ENCODE data around the gene LRRC42.

The LRRC42 gene

GRCh38 chr1:53943090-53943489, 3.1 kb upstream of the LRRC42 start:
- DNase-seq: no peak
- H3K14ac ChIP-seq (ENCODE audit: low read length in 2 of 2): no peak overlapping the region
- no peak overlapping the region for H4K91ac ChIP-seq (ENCODE audit: low read length)
- no peak overlapping the region for H4K8ac ChIP-seq (ENCODE audit: low read length)
- H3K79me1 ChIP-seq (replicated peaks; ENCODE audit: low read length, poor library complexity, severe bottlenecking): peaks cover 17% of the 10 kb centered on the region
- H3K4ac ChIP-seq (ENCODE audit: low read depth in 1 of 2, low read length in 2 of 2): no peak overlapping the region
- no peak overlapping the region for H2BK12ac ChIP-seq (ENCODE audit: low read length in 2 of 2)
- H3K18ac ChIP-seq (ENCODE audit: low read depth in 1 of 2, low read length in 2 of 2): no peak overlapping the region
- H3K23ac ChIP-seq (ENCODE audit: low read length in 2 of 2): no peak overlapping the region
- peaks cover 10% of the 10 kb centered on the region for H3K4me1 ChIP-seq (ENCODE audit: control insufficient read depth, insufficient read depth, low read depth, low read length)
- no peak overlapping the region for H2AK5ac ChIP-seq (ENCODE audit: low read length, severe bottlenecking)
- no peak overlapping the region for H3K4me3 ChIP-seq (ENCODE audit: insufficient read depth in 1 of 2, low read depth in 1 of 2, low read length in 2 of 2)
- no peak overlapping the region for H3K9ac ChIP-seq (ENCODE audit: low read length)
- H3K9me3 ChIP-seq (ENCODE audit: control insufficient read depth, low read length): no peaks in the 10 kb centered on the region
- H2BK120ac ChIP-seq (ENCODE audit: low read depth, low read length): no peak overlapping the region
- H2BK15ac ChIP-seq (ENCODE audit: low read depth, poor library complexity, severe bottlenecking): no peak overlapping the region
- no peak overlapping the region for H3K4me2 ChIP-seq (ENCODE audit: low read length, poor library complexity, severe bottlenecking)
- no peak overlapping the region for H3K27ac ChIP-seq (ENCODE audit: low read length, poor library complexity, severe bottlenecking)
- WGBS: 96% methylated on average over 5 of the region's 6 CpGs
- no peak overlapping the region for H2AFZ ChIP-seq (ENCODE audit: low read depth, low read length)
- H3K27me3 ChIP-seq (ENCODE audit: control insufficient read depth in 1 of 2, insufficient read depth in 1 of 2, low read length in 2 of 2): no peaks in the 10 kb centered on the region
- H3K36me3 ChIP-seq (ENCODE audit: control insufficient read depth in 1 of 2, insufficient read depth in 2 of 2, low read depth in 1 of 2, low read length in 2 of 2): peaks cover 3 to 13% of the 10 kb centered on the region in 2 experiments
- no peak overlapping the region for H2BK5ac ChIP-seq (ENCODE audit: low read depth, low read length, poor library complexity, severe bottlenecking)

- DNase-seq: no peak
- Histone ChIP-seq H3K9me3 (ENCODE audit: control insufficient read depth, low read length) (no peaks in the 10 kb centered on the region), H3K9ac (ENCODE audit: low read length) (no peak overlapping the region), H3K23ac (ENCODE audit: low read length in 2 of 2) (no peak overlapping the region), H2BK12ac (ENCODE audit: low read length in 2 of 2) (no peak overlapping the region), H3K14ac (ENCODE audit: low read length in 2 of 2) (no peak overlapping the region), H3K4me3 (ENCODE audit: insufficient read depth in 1 of 2, low read depth in 1 of 2, low read length in 2 of 2) (peak overlapping the region in 1 of 2 experiments; percentile 96), H4K91ac (ENCODE audit: low read length) (no peak overlapping the region), H3K27ac (ENCODE audit: low read length, poor library complexity, severe bottlenecking) (no peak overlapping the region), H2BK5ac (ENCODE audit: low read depth, low read length, poor library complexity, severe bottlenecking) (no peak overlapping the region), H3K4me2 (ENCODE audit: low read length, poor library complexity, severe bottlenecking) (no peak overlapping the region), H2BK120ac (ENCODE audit: low read depth, low read length) (no peak overlapping the region), H2BK15ac (ENCODE audit: low read depth, poor library complexity, severe bottlenecking) (no peak overlapping the region), H3K18ac (ENCODE audit: low read depth in 1 of 2, low read length in 2 of 2) (no peak overlapping the region), H2AFZ (ENCODE audit: low read depth, low read length) (no peak overlapping the region), H4K8ac (ENCODE audit: low read length) (no peak overlapping the region), H3K36me3 (ENCODE audit: control insufficient read depth in 1 of 2, insufficient read depth in 2 of 2, low read depth in 1 of 2, low read length in 2 of 2) (peaks cover 3 to 14% of the 10 kb centered on the region in 2 experiments), H3K79me1 (replicated peaks; ENCODE audit: low read length, poor library complexity, severe bottlenecking) (peaks cover 17% of the 10 kb centered on the region), H2AK5ac (ENCODE audit: low read length, severe bottlenecking) (no peak overlapping the region), H3K4ac (ENCODE audit: low read depth in 1 of 2, low read length in 2 of 2) (no peak overlapping the region), H3K4me1 (ENCODE audit: control insufficient read depth, insufficient read depth, low read depth, low read length) (peaks cover 10% of the 10 kb centered on the region), H3K27me3 (ENCODE audit: control insufficient read depth in 1 of 2, insufficient read depth in 1 of 2, low read length in 2 of 2) (no peaks in the 10 kb centered on the region)
- WGBS: 94% methylated on average over 11 of the region's 14 CpGs
Measured at GRCh38 chr1:53943490-53944043, 2.6 kb upstream of the LRRC42 start.

GRCh38 chr1:53944469-53945182, 1.5 kb upstream of the LRRC42 start:
- Histone ChIP-seq H4K91ac (ENCODE audit: low read length) (no peak overlapping the region), H2AFZ (ENCODE audit: low read depth, low read length) (no peak overlapping the region)

GRCh38 chr1:53945183-53945432, 1.0 kb upstream of the LRRC42 start:
- WGBS: 0% methylated on average over 13 of the region's 16 CpGs
- H3K14ac ChIP-seq (ENCODE audit: low read length in 2 of 2): peak overlapping the region in 1 of 2 experiments; percentile 50
- peak overlapping the region; percentile 43 for H2AFZ ChIP-seq (ENCODE audit: low read depth, low read length)

More at GRCh38 chr1:53944469-53945182, 1.5 kb upstream of the LRRC42 start:
- H2BK15ac ChIP-seq (ENCODE audit: low read depth, poor library complexity, severe bottlenecking): no peak overlapping the region
- H3K18ac ChIP-seq (ENCODE audit: low read depth in 1 of 2, low read length in 2 of 2): peak overlapping the region; percentile 35 to 82
- peaks cover 10% of the 10 kb centered on the region for H3K4me1 ChIP-seq (ENCODE audit: control insufficient read depth, insufficient read depth, low read depth, low read length)
- WGBS: 75% methylated on average over 19 of the region's 20 CpGs
- H2BK120ac ChIP-seq (ENCODE audit: low read depth, low read length): no peak overlapping the region
- peak overlapping the region; percentile 80 for H3K4me2 ChIP-seq (ENCODE audit: low read length, poor library complexity, severe bottlenecking)
- H3K27ac ChIP-seq (ENCODE audit: low read length, poor library complexity, severe bottlenecking): peak overlapping the region; percentile 75
- peak overlapping the region; percentile 97 for H3K9ac ChIP-seq (ENCODE audit: low read length)
- H3K4ac ChIP-seq (ENCODE audit: low read depth in 1 of 2, low read length in 2 of 2): peak overlapping the region in 1 of 2 experiments; percentile 52
- peak; percentile 34 for DNase-seq
- no peak overlapping the region for H2BK12ac ChIP-seq (ENCODE audit: low read length in 2 of 2)
- H2BK5ac ChIP-seq (ENCODE audit: low read depth, low read length, poor library complexity, severe bottlenecking): no peak overlapping the region
- H3K27me3 ChIP-seq (ENCODE audit: control insufficient read depth in 1 of 2, insufficient read depth in 1 of 2, low read length in 2 of 2): no peaks in the 10 kb centered on the region
- peak overlapping the region; percentile 92 to 96 for H3K4me3 ChIP-seq (ENCODE audit: insufficient read depth in 1 of 2, low read depth in 1 of 2, low read length in 2 of 2)
- H3K23ac ChIP-seq (ENCODE audit: low read length in 2 of 2): no peak overlapping the region
- H4K8ac ChIP-seq (ENCODE audit: low read length): no peak overlapping the region
- peaks cover 3 to 11% of the 10 kb centered on the region in 2 experiments for H3K36me3 ChIP-seq (ENCODE audit: control insufficient read depth in 1 of 2, insufficient read depth in 2 of 2, low read depth in 1 of 2, low read length in 2 of 2)
- peaks cover 16% of the 10 kb centered on the region for H3K79me1 ChIP-seq (replicated peaks; ENCODE audit: low read length, poor library complexity, severe bottlenecking)
- no peak overlapping the region for H3K14ac ChIP-seq (ENCODE audit: low read length in 2 of 2)
- H2AK5ac ChIP-seq (ENCODE audit: low read length, severe bottlenecking): peak overlapping the region; percentile 25
- no peaks in the 10 kb centered on the region for H3K9me3 ChIP-seq (ENCODE audit: control insufficient read depth, low read length)

More at GRCh38 chr1:53945183-53945432, 1.0 kb upstream of the LRRC42 start:
- DNase-seq: no peak
- Histone ChIP-seq H3K36me3 (ENCODE audit: control insufficient read depth in 1 of 2, insufficient read depth in 2 of 2, low read depth in 1 of 2, low read length in 2 of 2) (peaks cover 3 to 11% of the 10 kb centered on the region in 2 experiments), H4K91ac (ENCODE audit: low read length) (peak overlapping the region; percentile 57), H3K9ac (ENCODE audit: low read length) (peak overlapping the region; percentile 97), H3K27ac (ENCODE audit: low read length, poor library complexity, severe bottlenecking) (peak overlapping the region; percentile 75), H3K9me3 (ENCODE audit: control insufficient read depth, low read length) (no peaks in the 10 kb centered on the region), H3K4me2 (ENCODE audit: low read length, poor library complexity, severe bottlenecking) (peak overlapping the region; percentile 80), H2AK5ac (ENCODE audit: low read length, severe bottlenecking) (no peak overlapping the region), H2BK120ac (ENCODE audit: low read depth, low read length) (peak overlapping the region; percentile 27), H4K8ac (ENCODE audit: low read length) (peak overlapping the region; percentile 91), H2BK15ac (ENCODE audit: low read depth, poor library complexity, severe bottlenecking) (peak overlapping the region; percentile 99), H2BK5ac (ENCODE audit: low read depth, low read length, poor library complexity, severe bottlenecking) (no peak overlapping the region), H3K18ac (ENCODE audit: low read depth in 1 of 2, low read length in 2 of 2) (peak overlapping the region; percentile 82 to 86), H2BK12ac (ENCODE audit: low read length in 2 of 2) (no peak overlapping the region), H3K27me3 (ENCODE audit: control insufficient read depth in 1 of 2, insufficient read depth in 1 of 2, low read length in 2 of 2) (no peaks in the 10 kb centered on the region), H3K23ac (ENCODE audit: low read length in 2 of 2) (peak overlapping the region in 1 of 2 experiments; percentile 10), H3K4me3 (ENCODE audit: insufficient read depth in 1 of 2, low read depth in 1 of 2, low read length in 2 of 2) (peak overlapping the region; percentile 92 to 96), H3K4ac (ENCODE audit: low read depth in 1 of 2, low read length in 2 of 2) (no peak overlapping the region), H3K4me1 (ENCODE audit: control insufficient read depth, insufficient read depth, low read depth, low read length) (peaks cover 12% of the 10 kb centered on the region), H3K79me1 (replicated peaks; ENCODE audit: low read length, poor library complexity, severe bottlenecking) (peaks cover 18% of the 10 kb centered on the region)

Measured in mesenchymal stem cell (in vitro differentiated cells and primary cell).